ENCODE measurements around the gene MMP7. TPM values are rescaled to one million over a fixed set of nuclear protein-coding genes. Genes with fewer than 3 reads are reported as not detected.

The MMP7 gene
- total RNA-seq, 2 experiments from 2014 or later, result not detected

DNA sequence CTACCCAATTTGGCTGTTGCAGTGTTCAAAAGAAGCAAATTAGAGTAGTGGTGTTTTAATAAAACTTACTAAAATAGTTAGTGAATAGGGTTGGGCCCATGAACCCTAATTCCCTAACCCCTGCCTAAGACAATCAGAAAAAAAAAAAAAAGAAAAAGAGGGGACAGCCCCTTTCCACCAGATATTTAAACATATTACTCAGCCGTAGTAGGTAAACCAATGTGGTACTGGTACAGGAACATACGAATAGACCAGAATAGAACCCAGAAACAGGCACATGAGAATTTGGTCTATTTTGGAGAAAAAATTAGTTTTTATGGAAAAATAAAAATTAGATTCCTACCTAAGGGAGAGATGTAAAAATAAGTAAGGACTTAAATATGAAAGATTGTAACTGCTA is 38.6 kb downstream of the MMP7 start:
- no peaks in the 10 kb centered on the region for H3K9me3 ChIP-seq (ENCODE audit: control insufficient read depth in 1 of 2, insufficient read depth in 1 of 2, low read length in 2 of 2)
- Mint-ChIP-seq H3K9me3 (no peaks in the 10 kb centered on the region), H3K27ac (no peak overlapping the region), H3K4me3 (no peak overlapping the region), H3K27me3 (peaks cover 6% of the 10 kb centered on the region), H3K36me3 (ENCODE audit: low read depth) (no peaks in the 10 kb centered on the region), H3K4me1 (ENCODE audit: low read depth) (peaks cover 7% of the 10 kb centered on the region)
- ATAC-seq (ENCODE audit: poor library complexity) (no peak), DNase-seq (no peak)
- peaks cover 3% of the 10 kb centered on the region for H3K4me1 ChIP-seq (ENCODE audit: insufficient read depth, low read length)
- H3K27me3 ChIP-seq (ENCODE audit: control insufficient read depth in 1 of 2, insufficient read depth in 2 of 2, low read length in 2 of 2), result no peaks in the 10 kb centered on the region
- ChIA-PET POLR2A (no interaction called here), CTCF (no interaction called here)
- no peaks in the 10 kb centered on the region for H3K36me3 ChIP-seq (ENCODE audit: insufficient read depth, low read length)
- TF ChIP-seq, protein P1, sequence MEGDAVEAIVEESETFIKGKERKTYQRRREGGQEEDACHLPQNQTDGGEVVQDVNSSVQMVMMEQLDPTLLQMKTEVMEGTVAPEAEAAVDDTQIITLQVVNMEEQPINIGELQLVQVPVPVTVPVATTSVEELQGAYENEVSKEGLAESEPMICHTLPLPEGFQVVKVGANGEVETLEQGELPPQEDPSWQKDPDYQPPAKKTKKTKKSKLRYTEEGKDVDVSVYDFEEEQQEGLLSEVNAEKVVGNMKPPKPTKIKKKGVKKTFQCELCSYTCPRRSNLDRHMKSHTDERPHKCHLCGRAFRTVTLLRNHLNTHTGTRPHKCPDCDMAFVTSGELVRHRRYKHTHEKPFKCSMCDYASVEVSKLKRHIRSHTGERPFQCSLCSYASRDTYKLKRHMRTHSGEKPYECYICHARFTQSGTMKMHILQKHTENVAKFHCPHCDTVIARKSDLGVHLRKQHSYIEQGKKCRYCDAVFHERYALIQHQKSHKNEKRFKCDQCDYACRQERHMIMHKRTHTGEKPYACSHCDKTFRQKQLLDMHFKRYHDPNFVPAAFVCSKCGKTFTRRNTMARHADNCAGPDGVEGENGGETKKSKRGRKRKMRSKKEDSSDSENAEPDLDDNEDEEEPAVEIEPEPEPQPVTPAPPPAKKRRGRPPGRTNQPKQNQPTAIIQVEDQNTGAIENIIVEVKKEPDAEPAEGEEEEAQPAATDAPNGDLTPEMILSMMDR (IDR thresholded peaks at IDR 0.05), result no peak
- intact Hi-C loops (cut with DNase I, micrococcal nuclease), result no loop called here
- H3K27ac ChIP-seq (ENCODE audit: low read depth in 1 of 2, low read length in 2 of 2), result no peak overlapping the region
- H3K4me3 ChIP-seq (ENCODE audit: low read length), result no peak overlapping the region

DNA sequence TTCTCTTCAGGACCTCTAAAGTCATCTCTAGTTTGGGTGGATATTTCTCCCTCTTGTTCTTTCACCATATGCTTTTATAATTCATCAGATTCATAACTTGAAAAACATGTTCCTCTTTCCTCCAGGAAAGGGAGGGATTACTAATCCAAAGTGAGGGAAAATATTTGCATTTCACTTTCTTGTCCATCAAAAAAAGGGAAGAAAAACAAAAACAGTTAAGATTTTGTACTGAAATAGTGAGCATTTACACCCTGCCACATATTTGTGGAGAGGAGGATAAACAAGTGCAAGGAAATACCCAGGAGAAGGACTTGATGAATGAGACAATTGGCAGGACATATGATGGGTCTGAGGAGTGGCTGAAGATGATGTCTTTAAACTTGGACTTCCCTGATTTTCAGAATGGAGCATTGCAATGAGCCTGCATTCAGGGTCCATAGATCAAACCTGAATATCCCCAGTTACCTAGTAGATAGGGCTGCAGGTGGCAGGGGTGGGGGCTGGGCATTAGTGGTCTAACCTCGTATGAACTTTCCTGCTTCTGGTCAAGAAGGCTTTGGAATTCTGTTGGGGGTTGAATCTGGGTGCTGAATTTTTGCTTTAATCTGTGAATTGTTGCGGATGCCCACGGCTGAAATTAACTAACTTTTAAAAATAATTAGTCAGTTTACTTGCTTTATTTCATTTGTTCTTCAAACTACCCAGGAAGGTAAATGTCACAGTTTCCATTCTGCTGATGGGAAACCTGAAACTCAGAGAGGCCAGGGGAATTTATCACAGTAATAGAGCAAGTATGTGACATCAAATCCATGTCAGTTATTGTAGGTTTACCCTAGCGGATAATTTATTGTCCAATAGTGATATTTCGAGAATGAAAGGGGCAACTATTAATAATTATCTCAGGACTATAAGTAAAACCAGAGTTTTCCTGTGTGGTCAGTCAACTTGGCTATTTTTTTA is 41.1 kb downstream of the MMP7 start:
- ChIA-PET POLR2A (no interaction called here), CTCF (no interaction called here)
- ATAC-seq (ENCODE audit: poor library complexity) (no peak), DNase-seq (no peak)
- no peak overlapping the region for H3K27ac ChIP-seq (ENCODE audit: low read depth in 1 of 2, low read length in 2 of 2)
- H3K4me1 ChIP-seq (ENCODE audit: insufficient read depth, low read length), result no peaks in the 10 kb centered on the region
- H3K9me3 ChIP-seq (ENCODE audit: control insufficient read depth in 1 of 2, insufficient read depth in 1 of 2, low read length in 2 of 2), result no peaks in the 10 kb centered on the region
- no peaks in the 10 kb centered on the region for H3K27me3 ChIP-seq (ENCODE audit: control insufficient read depth in 1 of 2, insufficient read depth in 2 of 2, low read length in 2 of 2)
- Mint-ChIP-seq H3K36me3 (ENCODE audit: low read depth) (no peaks in the 10 kb centered on the region), H3K27ac (no peak overlapping the region), H3K27me3 (no peaks in the 10 kb centered on the region), H3K9me3 (no peaks in the 10 kb centered on the region), H3K4me3 (no peak overlapping the region), H3K4me1 (ENCODE audit: low read depth) (no peaks in the 10 kb centered on the region)
- H3K36me3 ChIP-seq (ENCODE audit: insufficient read depth, low read length), result no peaks in the 10 kb centered on the region
- H3K4me3 ChIP-seq (ENCODE audit: low read length), result no peak overlapping the region
- TF ChIP-seq, protein P1 (IDR thresholded peaks at IDR 0.05), result no peak
- intact Hi-C loops (cut with DNase I, micrococcal nuclease), result no loop called here

DNA sequence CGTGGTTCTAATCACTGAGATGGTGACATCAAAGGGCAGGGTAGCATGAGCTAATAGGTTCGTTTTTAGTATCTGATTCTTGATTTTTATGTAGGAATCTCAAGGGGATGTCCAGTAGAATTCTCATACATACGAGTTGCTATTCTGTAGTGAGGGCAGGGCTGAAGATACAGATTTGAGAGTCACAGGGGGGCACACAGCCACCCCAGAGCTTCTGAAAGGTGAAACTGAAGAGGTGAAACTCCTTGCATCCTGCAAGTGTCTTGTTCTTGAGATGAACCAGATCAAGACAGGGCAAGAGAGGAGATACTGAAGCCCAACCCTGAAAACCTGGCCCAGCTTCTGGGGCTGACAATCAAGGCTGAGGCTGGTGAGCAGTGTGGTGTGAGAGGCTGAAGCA is 42.3 kb downstream of the MMP7 start:
- Mint-ChIP-seq H3K9me3 (no peaks in the 10 kb centered on the region), H3K4me3 (no peak overlapping the region), H3K4me1 (ENCODE audit: low read depth) (no peaks in the 10 kb centered on the region), H3K27me3 (no peaks in the 10 kb centered on the region), H3K27ac (no peak overlapping the region), H3K36me3 (ENCODE audit: low read depth) (no peaks in the 10 kb centered on the region)
- Histone ChIP-seq H3K4me1 (ENCODE audit: insufficient read depth, low read length) (no peaks in the 10 kb centered on the region), H3K9me3 (ENCODE audit: control insufficient read depth in 1 of 2, insufficient read depth in 1 of 2, low read length in 2 of 2) (no peaks in the 10 kb centered on the region), H3K4me3 (ENCODE audit: low read length) (no peak overlapping the region), H3K36me3 (ENCODE audit: insufficient read depth, low read length) (no peaks in the 10 kb centered on the region), H3K27me3 (ENCODE audit: control insufficient read depth in 1 of 2, insufficient read depth in 2 of 2, low read length in 2 of 2) (no peaks in the 10 kb centered on the region), H3K27ac (ENCODE audit: low read depth in 1 of 2, low read length in 2 of 2) (no peak overlapping the region)
- ATAC-seq (ENCODE audit: poor library complexity), result no peak
- CTCF ChIA-PET, result interaction anchor here (1.1 kb wide), 1 partner anchor 37 kb away, joined by 3 read pairs; no protein-coding TSS in a partner anchor
- TF ChIP-seq, protein P1 (IDR thresholded peaks at IDR 0.05), result no peak
- no peak for DNase-seq
- intact Hi-C loops (cut with DNase I, micrococcal nuclease), result no loop called here
- POLR2A ChIA-PET, result interaction anchor here (0.9 kb wide), 1 partner anchor 36 kb away, joined by 3 read pairs; no protein-coding TSS in a partner anchor

Data from CD4-positive, alpha-beta T cell (primary cell).